Ramos (cell line): ENCODE data around the gene ZNF146.
"Not testable (repeated sequence)": the region's sequence is repeated elsewhere in the genome, so short reads cannot be mapped to it uniquely, and the experiment has no call there.

Source experiments
- in situ Hi-C: fragments of 300-500 bp; cut with MboI; formaldehyde crosslinking; loops from one replicate; pipeline ENCODE4 v1.14.3; 2022; ENCODE audit warnings: low sequenced_read_pairs; ENCODE audit not compliant: unreplicated experiment

Gene ZNF146

DNA sequence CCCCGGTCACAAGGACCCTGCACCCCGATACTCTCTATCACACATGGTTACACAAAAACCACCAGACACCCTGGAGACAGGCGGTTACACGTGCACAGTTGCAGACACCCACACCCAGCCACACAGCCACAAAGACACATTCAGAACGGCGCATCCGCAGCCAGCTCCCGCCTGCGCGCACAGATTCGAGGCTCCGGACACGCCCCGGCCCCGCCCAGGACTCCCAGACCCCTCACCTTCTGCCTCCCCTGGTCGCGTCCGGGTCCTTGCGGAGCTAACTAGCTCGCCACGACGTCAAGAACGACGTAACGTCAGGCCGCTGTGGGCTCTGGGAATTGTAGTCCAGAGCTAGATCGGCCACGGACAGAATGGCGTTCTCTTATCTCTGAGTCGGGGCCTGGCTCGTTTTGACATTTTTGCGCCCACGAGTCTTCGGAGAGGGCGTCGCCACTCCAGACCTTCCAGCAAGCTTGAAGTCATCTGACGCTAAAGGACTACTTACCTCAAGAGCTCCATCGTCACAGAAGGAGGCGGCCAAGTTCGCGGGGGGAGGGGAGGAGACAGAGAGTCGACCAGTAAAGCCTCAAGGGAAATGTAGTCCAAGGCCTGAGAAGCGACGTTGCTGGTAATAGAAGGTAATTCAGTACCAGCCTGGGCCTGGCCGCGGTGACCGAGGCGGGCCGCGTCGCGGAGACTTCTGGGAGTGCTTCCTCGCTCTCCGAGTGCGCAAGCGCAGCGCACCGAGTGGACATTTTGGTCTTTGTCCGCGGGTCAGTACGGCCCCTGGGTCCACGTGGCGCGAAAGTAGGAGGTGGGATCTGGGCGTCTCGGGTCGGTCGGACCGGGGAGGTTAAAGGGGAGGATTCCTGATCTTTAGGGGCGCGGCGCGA is at the start of gene ZNF146, which contains the start of gene ZNF565:
Gene ZNF146 (plus strand): TSS at position 721 of the 890 bp plus-strand sequence. CDS start 21,335 bp downstream, outside the sequence.
Gene ZNF565 (minus strand): TSS at position 280 of the 890 bp plus-strand sequence. CDS start 12,680 bp downstream, outside the sequence.
- in situ Hi-C loops, result no loop called here

DNA sequence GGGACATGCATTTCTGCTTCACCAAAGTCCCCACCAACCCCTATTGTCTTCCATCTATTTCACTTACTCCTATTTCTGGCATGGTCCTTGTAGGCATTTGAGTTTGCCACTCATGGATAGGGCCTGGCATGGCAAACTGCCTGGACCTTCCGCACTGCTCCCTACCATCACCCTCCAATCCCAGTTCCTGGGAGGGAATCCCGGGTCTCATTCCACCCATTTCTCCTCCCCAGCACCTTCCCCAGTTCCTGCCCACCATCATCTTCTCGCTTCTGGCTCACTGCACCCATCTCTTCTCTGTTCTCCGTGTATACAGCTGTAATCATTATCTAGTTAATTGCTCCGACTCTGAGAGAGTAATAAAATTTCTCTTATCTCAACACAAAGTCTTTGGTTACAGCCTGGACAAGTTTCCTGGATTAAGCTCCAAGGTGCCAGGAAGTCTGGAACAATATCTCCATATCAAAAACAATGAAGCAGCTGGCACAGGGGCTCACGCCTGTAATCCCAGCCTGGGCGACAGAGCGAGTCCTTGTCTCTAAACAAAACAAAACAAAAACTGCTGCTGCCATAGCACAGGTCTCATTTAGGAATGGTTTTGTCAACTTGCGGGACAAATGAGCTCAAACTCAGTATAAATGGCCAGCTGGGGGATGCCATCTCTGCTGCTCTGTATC is 45.7 kb upstream of the ZNF146 start:
- in situ Hi-C loops, result no loop called here

DNA sequence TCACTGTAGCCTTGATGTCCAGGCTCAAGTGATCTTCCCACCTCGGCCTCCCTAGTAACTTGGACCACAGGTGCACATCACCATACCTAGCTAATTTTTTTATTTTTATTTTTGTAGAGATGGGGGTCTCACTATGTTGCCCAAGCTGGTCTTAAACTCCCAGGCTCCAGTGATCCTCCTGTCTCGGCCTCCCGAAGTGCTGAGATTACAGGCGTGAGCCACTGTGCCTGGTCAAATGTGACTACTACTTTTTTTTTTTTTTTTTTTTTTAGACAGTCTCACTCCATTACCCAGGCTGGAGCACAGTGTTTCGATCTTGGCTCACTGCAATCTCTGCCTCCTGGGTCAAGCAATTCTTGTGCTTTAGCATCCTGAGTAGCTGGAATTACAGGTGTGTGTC is 42.1 kb upstream of the ZNF146 start:
- in situ Hi-C loops, result loop anchor here (5.0 kb wide), 1 partner anchor 41 kb away; no protein-coding TSS in a partner anchor

DNA sequence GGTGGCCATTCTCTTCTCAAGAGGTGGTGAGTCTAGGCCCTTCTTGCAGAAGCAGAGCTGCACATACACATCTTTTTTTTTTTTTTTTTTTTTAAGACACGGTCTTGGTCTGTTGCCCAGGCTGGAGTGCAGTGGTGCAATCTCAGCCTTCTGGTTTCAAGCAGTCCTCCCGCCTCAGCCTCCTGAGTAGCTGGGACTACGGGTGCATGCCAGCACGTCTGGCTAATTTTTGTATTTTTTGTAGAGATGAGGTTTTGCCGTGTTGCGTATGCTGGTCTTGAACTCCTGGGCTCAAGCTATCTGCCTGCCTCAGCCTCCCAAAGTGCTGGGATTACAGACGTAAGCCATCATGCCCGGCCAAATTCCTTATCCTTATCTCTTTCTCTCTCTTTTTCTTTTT is 41.1 kb upstream of the ZNF146 start:
- in situ Hi-C loops, result loop anchor here (5.0 kb wide), 1 partner anchor 42 kb away; no protein-coding TSS in a partner anchor

- in situ Hi-C loops, result not testable (repeated sequence)
Measured at GRCh38 chr19:36179077-36179476, 35.8 kb upstream of the ZNF146 start.

DNA sequence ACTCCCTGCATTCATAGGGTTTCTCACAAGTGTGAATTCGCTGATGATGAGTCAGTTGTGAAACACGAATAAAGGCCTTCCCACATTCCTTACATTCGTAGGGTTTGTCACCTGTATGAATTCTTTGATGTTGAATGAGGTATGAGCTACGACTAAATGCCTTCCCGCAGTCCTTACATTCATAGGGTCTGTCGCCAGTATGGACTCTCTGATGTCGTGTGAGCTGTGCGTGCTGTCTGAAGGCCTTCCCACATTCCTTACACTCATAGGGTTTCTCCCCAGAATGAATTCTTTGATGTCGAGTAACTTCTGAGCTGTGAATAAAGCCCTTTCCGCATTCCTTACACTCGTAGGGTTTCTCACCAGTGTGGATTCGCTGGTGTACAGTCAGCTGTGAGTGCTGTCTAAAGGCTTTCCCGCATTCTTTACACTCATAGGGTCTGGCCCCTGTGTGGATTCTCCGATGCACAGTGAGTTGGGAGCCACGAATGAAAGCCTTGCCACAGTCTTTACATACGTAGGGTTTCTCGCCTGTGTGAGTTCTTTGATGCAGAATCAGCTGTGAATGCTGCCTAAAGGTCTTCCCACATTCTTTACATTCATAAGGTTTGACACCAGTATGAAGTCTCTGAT is 32.2 kb upstream of the ZNF146 start:
- in situ Hi-C loops, result no loop called here

- in situ Hi-C loops, result no loop called here
Measured at GRCh38 chr19:36183245-36183628, 31.7 kb upstream of the ZNF146 start.

DNA sequence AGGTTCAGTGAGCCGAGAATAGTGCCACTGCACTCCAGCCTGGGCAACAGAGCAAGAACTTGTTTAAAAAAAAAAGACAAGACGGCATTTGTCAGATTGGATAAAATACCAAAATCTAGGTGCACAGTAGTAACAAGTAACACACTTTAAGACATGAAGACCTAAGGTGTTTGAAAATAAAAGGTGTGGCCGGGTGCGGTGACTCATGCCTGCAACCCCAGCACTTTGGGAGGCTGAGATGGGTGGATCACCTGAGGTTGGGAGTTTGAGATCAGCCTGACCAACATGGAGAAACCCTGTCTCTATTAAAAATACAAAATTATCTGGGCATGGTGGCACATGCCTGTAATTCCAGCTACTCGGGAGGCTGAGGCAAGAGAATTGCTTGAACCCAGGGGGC is 28.2 kb upstream of the ZNF146 start:
- in situ Hi-C loops, result not testable (repeated sequence)

GRCh38 chr19:36196249-36196648 is 18.7 kb upstream of the ZNF146 start:
- in situ Hi-C loops, result no loop called here

GRCh38 chr19:36198119-36198518 is 16.8 kb upstream of the ZNF146 start:
- in situ Hi-C loops, result no loop called here

GRCh38 chr19:36201684-36202083 is 13.2 kb upstream of the ZNF146 start:
- in situ Hi-C loops, result no loop called here

GRCh38 chr19:36203293-36203692 is 11.6 kb upstream of the ZNF146 start:
- in situ Hi-C loops, result no loop called here

DNA sequence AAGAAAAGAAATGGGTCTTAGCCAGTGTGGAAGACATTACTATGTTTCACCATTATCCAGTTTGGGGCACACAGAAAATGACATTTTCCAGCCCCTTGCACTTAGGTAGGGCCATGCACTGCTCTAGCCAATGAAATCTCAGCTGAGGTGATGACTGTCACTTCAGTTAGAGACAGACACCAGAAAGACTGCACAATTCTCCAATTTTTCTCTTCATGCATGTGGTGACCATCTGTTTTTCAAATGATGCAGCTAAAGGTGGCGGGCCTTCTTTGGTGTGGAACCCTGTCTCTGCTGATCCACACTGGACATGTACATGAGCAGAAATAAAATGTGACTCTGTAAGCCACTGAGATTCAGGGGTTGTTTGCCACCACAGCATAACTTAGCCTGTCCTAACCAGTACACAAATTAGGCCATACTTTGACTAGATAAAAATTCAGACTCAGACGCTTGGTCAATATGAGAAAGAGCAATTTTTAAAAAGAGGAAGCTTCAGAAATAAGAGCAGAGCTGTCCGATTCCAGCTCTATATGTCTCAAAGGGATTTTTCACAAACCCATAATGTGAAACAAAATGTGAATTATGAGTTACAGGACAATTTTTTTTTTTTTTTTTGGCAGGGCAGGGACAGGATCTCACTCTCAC is 7.2 kb upstream of the ZNF146 start:
- in situ Hi-C loops, result no loop called here

- in situ Hi-C loops, result no loop called here
Measured at GRCh38 chr19:36209372-36209771, 5.5 kb upstream of the ZNF146 start.

GRCh38 chr19:36210497-36210896 is 4.4 kb upstream of the ZNF146 start:
- in situ Hi-C loops, result no loop called here

GRCh38 chr19:36212895-36213294 is 2.0 kb upstream of the ZNF146 start:
- in situ Hi-C loops, result no loop called here

DNA sequence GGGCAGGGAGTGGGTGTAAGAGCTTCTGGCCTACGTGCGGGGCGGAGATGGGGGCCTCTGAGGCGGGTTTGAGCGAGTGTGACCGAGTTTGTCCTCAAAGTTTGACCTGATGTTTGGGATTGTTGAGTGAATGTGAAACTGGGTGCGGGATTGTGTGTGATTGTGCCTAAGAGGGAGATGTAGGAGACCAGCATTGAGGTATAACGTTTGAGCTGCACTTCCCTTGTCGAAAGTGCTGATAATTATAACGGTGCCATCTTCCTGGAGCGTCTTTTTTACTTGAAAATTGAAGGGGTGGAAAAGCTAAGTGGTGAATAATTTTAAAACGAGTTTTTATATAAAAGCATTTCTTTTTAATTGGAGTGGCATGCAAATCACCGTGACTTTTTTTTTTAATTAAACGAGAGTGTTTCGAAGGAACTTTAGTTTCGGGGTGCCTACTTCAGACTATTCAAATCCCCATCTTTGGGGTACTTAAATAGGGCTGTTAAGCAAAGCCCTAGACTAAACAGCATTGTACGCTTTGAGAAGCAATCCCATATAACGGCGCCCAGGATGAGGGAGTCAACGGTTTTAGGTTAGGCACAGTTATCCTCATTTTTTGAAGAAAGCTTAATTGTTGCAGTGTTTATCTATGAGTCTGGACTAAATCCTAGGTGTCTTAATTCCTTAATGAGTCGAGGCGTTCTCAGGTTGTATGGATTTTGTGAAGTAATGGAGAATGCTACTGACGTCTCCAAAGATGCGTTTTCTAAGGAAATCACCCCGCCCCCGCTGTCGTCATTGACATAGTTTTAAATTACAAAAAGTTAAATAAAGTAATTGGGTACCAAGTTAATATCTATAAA is 594 bp downstream of the ZNF146 start:
- in situ Hi-C loops, result no loop called here

DNA sequence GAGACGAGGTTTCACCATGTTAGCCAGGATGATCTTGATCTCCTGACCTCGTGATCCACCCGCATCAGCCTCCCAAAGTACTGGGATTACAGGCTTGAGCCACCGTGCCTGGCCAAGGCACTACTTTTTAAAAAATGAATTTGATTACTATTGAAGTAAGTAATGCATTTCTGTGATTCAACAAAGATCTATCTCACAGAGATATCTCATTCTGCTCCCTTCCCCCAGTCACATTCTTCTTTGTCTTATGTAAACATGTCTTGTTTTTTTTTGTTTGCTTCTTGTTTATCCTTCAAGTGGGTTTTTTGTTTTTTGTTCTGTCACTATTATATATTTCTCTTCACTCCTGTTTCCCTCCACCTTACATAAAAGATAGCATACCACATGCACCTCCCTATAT is 6.6 kb downstream of the ZNF146 start:
- in situ Hi-C loops, result no loop called here

GRCh38 chr19:36222503-36222902 is 7.6 kb downstream of the ZNF146 start:
- in situ Hi-C loops, result no loop called here
